ENCODE results near the gene KCNG1.
"Not testable (repeated sequence)": the region's sequence is repeated elsewhere in the genome, so short reads cannot be mapped to it uniquely, and the experiment has no call there.

Gene KCNG1

GRCh38 chr20:50980851-50981713 is 41.8 kb downstream of the KCNG1 start:
- peak; percentile 63 for DNase-seq

DNA sequence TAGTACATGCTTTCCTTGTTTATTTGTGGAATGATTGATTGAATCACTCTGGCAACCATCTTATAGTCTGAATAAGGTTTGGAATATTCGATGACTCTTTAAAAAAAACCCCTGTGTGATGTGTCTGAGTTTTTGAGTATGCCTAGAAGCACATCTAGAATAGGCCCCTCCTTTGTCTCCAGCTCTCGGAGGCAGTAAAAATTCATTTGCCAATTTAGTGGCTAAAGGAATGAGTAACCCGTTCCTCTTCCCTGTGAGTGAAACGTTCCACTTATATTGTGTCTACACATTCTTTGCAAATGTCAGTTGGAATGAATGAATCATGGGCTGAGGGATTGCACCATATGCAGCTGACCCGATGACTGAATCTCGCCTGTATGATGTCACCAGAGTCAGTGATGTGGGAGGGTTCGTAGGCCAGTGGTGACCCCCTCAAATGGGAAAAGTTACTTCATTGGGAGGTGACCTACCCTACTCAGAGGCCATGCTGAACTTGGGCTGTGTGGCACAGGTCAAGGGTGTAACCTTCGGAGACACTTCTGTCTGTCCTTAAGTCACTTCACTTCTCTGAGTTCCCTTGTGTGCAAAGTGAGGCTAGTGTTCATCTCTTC is 42.7 kb downstream of the KCNG1 start:
- DNase-seq, result no peak

GRCh38 chr20:50978533-50978932 is 44.4 kb downstream of the KCNG1 start:
- DNase-seq, result not testable (repeated sequence)

DNA sequence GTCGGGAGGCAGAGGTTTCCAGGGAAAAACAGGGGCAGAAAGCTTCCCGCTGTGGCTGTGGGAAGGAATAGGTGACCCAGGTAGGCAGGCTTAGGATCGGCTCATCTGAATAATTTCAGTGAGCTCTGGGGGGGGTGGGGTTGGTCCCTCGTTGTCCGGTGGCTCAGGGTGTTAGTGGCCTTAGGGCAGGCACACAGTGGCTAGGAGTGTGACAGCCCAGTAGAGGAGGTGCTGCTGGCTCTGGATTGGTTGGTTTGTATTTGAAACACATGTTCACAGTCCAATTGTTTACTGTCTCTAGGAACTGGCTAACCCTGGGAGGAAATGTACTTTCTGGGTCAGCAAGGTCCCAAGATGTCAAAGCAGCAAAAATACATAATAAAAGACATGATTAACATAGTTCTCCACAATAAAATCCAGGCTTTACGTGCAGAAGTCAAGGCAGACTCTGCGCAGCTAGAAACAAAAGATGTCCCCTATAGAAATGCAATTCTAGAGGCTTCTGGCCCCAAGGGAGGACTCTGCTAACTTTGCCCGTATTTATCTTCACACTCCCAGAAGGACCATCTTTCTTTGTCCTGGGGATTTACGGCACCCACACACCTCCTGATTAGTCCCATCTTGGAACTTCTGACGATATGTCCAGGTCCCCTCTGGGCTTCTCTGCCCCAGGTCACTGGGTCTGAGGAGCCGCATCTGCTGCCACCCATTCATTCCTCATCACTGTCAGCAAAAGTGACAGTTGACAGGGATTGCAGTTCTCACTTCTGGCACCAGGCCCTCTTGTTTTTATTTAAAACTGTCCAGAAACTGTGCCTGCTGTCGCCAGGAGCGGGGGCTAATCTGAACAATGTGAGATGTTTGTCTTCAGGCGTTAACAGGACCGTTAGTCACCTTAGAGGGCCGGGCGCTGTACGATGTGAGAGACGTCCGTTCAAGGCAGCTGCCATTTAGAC is 45.6 kb downstream of the KCNG1 start:
- no peak for DNase-seq

- no peak for DNase-seq
Observed at GRCh38 chr20:50975701-50976330, 47.1 kb downstream of the KCNG1 start.

DNA sequence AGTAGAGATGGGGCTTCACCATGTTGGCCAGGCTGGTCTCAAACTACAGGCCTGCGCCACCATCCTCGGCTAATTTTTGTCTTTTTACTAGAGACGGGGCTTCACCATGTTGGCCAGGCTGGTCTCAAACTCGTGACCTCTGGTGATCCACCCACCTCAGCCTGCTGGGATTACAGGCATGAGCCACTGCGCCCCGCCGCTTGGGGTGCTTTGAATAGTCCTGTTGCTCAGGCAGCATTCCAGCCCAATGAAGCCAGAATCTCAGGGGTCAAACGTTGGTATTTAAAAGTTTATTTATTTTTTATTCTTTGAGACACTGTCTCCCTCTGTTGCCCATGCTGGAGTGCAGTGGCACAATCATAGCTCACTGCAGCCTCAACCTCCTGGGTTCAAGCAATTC is 53.0 kb downstream of the KCNG1 start:
- DNase-seq, result no peak

DNA sequence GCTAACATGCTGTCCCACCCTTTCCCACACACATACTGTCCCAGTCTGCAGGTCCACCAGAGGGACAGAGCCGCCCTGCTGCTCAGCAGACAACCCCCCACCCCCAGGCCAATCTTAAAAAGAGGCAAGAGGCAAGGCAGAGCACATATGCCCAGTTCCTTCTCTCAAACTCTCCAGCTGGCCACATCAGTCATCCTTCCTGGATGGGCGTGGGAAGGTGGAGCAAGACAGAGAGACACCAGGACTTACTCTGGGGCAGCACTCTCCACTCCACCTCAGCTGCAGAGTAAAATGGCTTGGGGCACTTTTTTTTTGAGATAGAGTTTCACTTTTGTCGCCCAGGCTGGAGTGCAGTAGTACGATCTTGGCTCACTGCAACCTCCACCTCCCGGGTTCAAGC is 53.5 kb downstream of the KCNG1 start:
- DNase-seq, result no peak

DNA sequence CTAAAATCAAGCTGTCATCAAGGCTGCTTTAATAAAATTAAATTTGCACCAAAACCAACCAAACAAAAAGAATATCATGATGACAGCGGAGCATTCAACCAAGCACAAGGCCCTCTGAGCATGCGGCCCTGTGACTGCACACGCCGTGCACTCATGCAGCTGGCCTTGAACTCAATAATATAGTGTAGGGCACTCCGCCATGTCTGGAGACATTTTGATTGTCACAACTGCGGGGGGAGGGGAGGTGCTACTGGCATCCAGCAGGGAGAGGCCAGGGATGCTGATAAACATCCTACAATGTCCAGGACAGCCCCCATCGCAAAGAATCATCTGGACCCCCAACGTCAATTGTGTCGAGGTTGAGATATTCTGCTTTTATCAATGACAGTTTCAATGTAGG is 54.6 kb downstream of the KCNG1 start:
- no peak for DNase-seq

DNA sequence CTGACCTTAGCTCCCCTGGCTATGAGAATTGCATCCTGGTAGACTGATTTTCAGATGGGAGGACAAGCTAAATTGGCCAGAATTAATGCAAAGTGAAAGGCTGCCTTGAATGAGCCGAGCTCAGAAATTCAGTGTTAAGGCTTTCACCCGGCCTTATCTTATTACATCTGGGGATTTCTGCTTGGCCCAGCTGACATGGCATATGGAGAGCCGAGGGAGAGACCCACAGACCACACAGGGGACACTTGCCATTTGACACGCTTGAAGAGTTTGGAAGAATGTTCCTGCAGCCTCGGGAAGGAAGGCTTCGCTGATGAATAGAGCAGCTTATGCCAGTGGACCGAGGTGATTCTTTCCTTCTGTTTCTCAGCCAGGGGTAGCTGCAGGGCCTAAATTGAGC is 55.3 kb downstream of the KCNG1 start:
- no peak for DNase-seq

DNA sequence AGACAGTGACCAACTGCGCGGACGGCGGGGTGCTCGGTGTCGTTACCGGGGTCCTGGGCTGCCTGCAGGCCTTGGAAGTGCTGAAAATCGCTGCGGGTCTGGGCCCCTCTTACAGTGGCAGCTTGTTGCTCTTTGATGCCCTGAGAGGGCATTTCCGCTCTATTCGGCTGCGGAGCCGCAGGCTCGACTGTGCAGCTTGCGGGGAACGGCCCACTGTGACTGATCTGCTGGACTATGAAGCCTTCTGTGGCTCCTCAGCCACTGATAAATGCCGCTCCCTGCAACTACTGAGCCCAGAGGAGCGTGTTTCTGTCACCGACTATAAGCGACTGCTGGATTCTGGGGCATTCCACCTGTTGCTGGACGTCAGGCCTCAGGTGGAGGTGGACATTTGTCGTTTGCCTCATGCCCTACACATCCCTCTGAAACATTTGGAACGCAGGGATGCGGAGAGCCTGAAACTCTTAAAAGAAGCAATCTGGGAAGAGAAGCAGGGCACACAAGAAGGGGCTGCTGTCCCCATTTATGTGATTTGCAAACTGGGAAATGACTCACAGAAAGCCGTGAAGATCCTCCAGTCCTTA is 63.3 kb downstream of the KCNG1 start:
- DNase-seq, result no peak

GRCh38 chr20:50958615-50959542 is 64.0 kb downstream of the KCNG1 start, which contains the start of gene MOCS3:
Gene MOCS3, plus strand, starts transcription at chr20:50958818. Its CDS starts 25 bp downstream, at chr20:50958843.
- peak; percentile 89 for DNase-seq

- peak; percentile 95 for DNase-seq
Observed at GRCh38 chr20:50957798-50958614, 64.9 kb downstream of the KCNG1 start, which contains the start of gene DPM1. Gene DPM1, minus strand, starts transcription at chr20:50958532. Its CDS starts 9 bp downstream, at chr20:50958523.

- DNase-seq, result no peak
Observed at GRCh38 chr20:50957276-50957675, 65.6 kb downstream of the KCNG1 start.

GRCh38 chr20:50953821-50954220 is 69.1 kb downstream of the KCNG1 start:
- DNase-seq, result no peak
